Thyroid gland (tissue), 4 donors: ENCODE data around the gene GALNT17.

ENCODE experiments used
- POLR2A ChIP-seq, 2 donors: fragments of 450-650 bp; IDR thresholded peaks; one replicate each; pipeline ENCODE4 v1.6.1; 2017; ENCODE audit warnings: antibody characterized with exemption in 2 of 2, mild to moderate bottlenecking in 2 of 2, moderate library complexity in 1 of 2
- TF ChIP-seq, protein P1 (sequence below), 6 experiments: fragments of 200-600 bp in 3 of 6; fragments of 450-650 bp in 3 of 6; sonication (generic) in 3 of 6; IDR thresholded peaks; one replicate each; pipeline ENCODE4 v1.5.1; 2016 to 2019; ENCODE audit warnings: antibody characterized with exemption in 6 of 6, mild to moderate bottlenecking in 2 of 6, inconsistent platforms in 1 of 6, moderate library complexity in 1 of 6

DNA sequence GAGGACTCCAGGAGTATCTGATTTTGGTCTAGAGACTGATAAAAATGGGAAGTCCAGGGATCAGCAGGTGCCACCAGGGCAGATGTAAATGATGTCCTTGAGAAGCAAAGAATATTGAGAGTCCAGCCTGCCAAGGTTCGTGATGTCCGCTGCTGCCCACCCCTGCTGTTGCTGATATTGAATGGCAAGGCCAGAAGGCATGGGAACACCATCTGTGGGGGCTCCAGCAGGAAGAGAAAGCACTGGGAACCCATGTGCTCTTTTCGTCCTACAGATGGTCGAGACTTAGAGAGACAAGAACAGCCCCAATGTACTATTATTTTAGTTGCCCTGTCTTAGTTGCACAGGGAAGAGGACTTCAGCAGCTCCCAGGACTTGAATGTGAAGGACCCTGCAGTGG is 363.9 kb downstream of the GALNT17 start:
- TF ChIP-seq, protein P1, sequence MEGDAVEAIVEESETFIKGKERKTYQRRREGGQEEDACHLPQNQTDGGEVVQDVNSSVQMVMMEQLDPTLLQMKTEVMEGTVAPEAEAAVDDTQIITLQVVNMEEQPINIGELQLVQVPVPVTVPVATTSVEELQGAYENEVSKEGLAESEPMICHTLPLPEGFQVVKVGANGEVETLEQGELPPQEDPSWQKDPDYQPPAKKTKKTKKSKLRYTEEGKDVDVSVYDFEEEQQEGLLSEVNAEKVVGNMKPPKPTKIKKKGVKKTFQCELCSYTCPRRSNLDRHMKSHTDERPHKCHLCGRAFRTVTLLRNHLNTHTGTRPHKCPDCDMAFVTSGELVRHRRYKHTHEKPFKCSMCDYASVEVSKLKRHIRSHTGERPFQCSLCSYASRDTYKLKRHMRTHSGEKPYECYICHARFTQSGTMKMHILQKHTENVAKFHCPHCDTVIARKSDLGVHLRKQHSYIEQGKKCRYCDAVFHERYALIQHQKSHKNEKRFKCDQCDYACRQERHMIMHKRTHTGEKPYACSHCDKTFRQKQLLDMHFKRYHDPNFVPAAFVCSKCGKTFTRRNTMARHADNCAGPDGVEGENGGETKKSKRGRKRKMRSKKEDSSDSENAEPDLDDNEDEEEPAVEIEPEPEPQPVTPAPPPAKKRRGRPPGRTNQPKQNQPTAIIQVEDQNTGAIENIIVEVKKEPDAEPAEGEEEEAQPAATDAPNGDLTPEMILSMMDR (IDR thresholded peaks at IDR 0.05) = no peak
- no peak for TF ChIP-seq POLR2A (IDR thresholded peaks at IDR 0.05)
